Lower leg skin (tissue), 3 donors: ENCODE results near the gene KRR1.

ENCODE experiments used
- CTCF ChIP-seq, 3 donors: fragments of 450-650 bp; IDR thresholded peaks; one replicate each; pipeline ENCODE4 v1.5.1; 2016; ENCODE audit warnings: antibody characterized with exemption in 3 of 3, mild to moderate bottlenecking in 3 of 3, moderate library complexity in 2 of 3
- POLR2A ChIP-seq, 2 donors: fragments of 450-650 bp; IDR thresholded peaks; one replicate each; pipeline ENCODE4 v1.6.1; 2016 to 2017; ENCODE audit warnings: antibody characterized with exemption in 2 of 2, mild to moderate bottlenecking in 1 of 2, moderate library complexity in 1 of 2

- no peak for TF ChIP-seq CTCF (IDR thresholded peaks at IDR 0.05)
- no peak for TF ChIP-seq POLR2A (IDR thresholded peaks at IDR 0.05)
These were observed 30.9 kb downstream of the KRR1 start, which contains the start of gene GLIPR1 for GRCh38 chr12:75480469-75480949.
